Liver (tissue), 9 donors: Measurements from ENCODE around the gene WDR45B. TPM values are rescaled to one million over a fixed set of nuclear protein-coding genes. Genes with fewer than 3 reads are reported as not detected.

Experiments
- DNase-seq: peaks from one replicate; pipeline ENCODE4 v3.0.0-alpha.2; 2017; ENCODE audit warnings: low spot score
- H3K27ac ChIP-seq, 2 donors: one replicate each; pipeline ENCODE4 v1.7.0; 2013; ENCODE audit warnings: inconsistent platforms in 2 of 2, low read length in 2 of 2, control low read depth in 1 of 2, low read depth in 1 of 2, mild to moderate bottlenecking in 1 of 2
- H3K27me3 ChIP-seq, 4 donors: one replicate each; pipeline versions ENCODE4 v1.6.1 to v1.7.0; 2013; ENCODE audit warnings: low read length in 3 of 4, inconsistent platforms in 1 of 4, mild to moderate bottlenecking in 1 of 4, moderate library complexity in 1 of 4; ENCODE audit not compliant: control insufficient read depth in 4 of 4, insufficient read depth in 4 of 4
- H3K36me3 ChIP-seq, 4 donors: one replicate each; pipeline versions ENCODE4 v1.6.1 to v1.7.0; 2013; ENCODE audit warnings: low read length in 3 of 4, mild to moderate bottlenecking in 3 of 4, low read depth in 1 of 4, moderate library complexity in 1 of 4; ENCODE audit not compliant: control insufficient read depth in 4 of 4, insufficient read depth in 3 of 4
- H3K4me1 ChIP-seq, 4 donors: one replicate each; pipeline versions ENCODE4 v1.6.1 to v1.7.0; 2013; ENCODE audit warnings: low read length in 3 of 4, mild to moderate bottlenecking in 3 of 4, moderate library complexity in 1 of 4; ENCODE audit not compliant: control insufficient read depth in 4 of 4, insufficient read depth in 4 of 4
- H3K4me3 ChIP-seq, 3 donors: one replicate each; pipeline versions ENCODE4 v1.6.1 to v1.7.0; 2013; ENCODE audit warnings: low read length in 3 of 3, control low read depth in 1 of 3, low read depth in 1 of 3, mild to moderate bottlenecking in 1 of 3
- H3K9ac ChIP-seq, 2 donors: one replicate each; pipeline ENCODE4 v1.7.0; 2013; ENCODE audit warnings: low read length in 2 of 2, mild to moderate bottlenecking in 2 of 2, moderate library complexity in 2 of 2, control low read depth in 1 of 2, low read depth in 1 of 2
- H3K9me3 ChIP-seq, 4 donors: one replicate each; pipeline versions ENCODE4 v1.6.1 to v1.7.0; 2013; ENCODE audit warnings: low read length in 3 of 4; ENCODE audit not compliant: control insufficient read depth in 4 of 4
- FOXA1 ChIP-seq: IDR thresholded peaks from 2 replicates; pipeline ENCODE4 v1.6.1; 2016; ENCODE audit warnings: antibody characterized with exemption
- GABPA ChIP-seq, 2 donors: IDR thresholded peaks in 1 of 2; conservative IDR thresholded peaks in 1 of 2; 2 replicates each; pipeline ENCODE4 v1.6.1; 2016; ENCODE audit warnings: antibody characterized with exemption in 2 of 2, mild to moderate bottlenecking in 1 of 2, moderate library complexity in 1 of 2
- HNF4A ChIP-seq, 2 donors: conservative IDR thresholded peaks; 2 replicates each; pipeline ENCODE4 v1.6.1; 2016; ENCODE audit warnings: antibody characterized with exemption in 2 of 2, mild to moderate bottlenecking in 2 of 2
- NR2F2 ChIP-seq: IDR thresholded peaks from 2 replicates; pipeline ENCODE4 v1.6.1; 2016; ENCODE audit warnings: antibody characterized with exemption
- RAD21 ChIP-seq, 2 donors: IDR thresholded peaks; 2 replicates each; pipeline ENCODE4 v1.6.1; 2016; ENCODE audit warnings: antibody characterized with exemption in 2 of 2, mild to moderate bottlenecking in 2 of 2
- SP1 ChIP-seq: IDR thresholded peaks from 2 replicates; pipeline ENCODE4 v1.6.1; 2018; ENCODE audit warnings: antibody characterized with exemption, mild to moderate bottlenecking
- TAF1 ChIP-seq: conservative IDR thresholded peaks from 2 replicates; pipeline ENCODE4 v1.6.1; 2016; ENCODE audit warnings: antibody characterized with exemption, mild to moderate bottlenecking
- YY1 ChIP-seq: IDR thresholded peaks from 2 replicates; pipeline ENCODE4 v1.6.1; 2016; ENCODE audit warnings: antibody characterized with exemption, mild to moderate bottlenecking
- WGBS: extraction: QIAGEN DNeasy Blood & Tissue Kit; methylation state at CpG from one replicate; pipeline ENCODE4 v1.1.7; 2013; 5-methylcytosine and 5-hydroxymethylcytosine counted together
- polyA plus RNA-seq, 2 donors: library from polyadenylated mRNA; stranded (reverse) in 1 of 2; unstranded in 1 of 2; fragments of 200-250 nt in 1 of 2; fragments of >200 nt in 1 of 2; fragmentation: Nextera tagmentation in 1 of 2; extraction: Ambion mirVana in 1 of 2; gene quantifications; one replicate each; pipeline versions ENCODE4 v1.2.1 to v1.2.3, GENCODE V29; 2013 to 2015
- total RNA-seq, 2 donors: library from RNA; depleted of rRNA; stranded (reverse); fragments of >200 nt; gene quantifications; one replicate each; pipeline ENCODE4 v1.2.3, GENCODE V29; 2014
- TF ChIP-seq, protein P1 (sequence below): IDR thresholded peaks from 2 replicates; pipeline ENCODE4 v1.6.1; 2016; ENCODE audit warnings: antibody characterized with exemption
- TF ChIP-seq, protein P2 (sequence below): IDR thresholded peaks from 2 replicates; pipeline ENCODE4 v1.6.1; 2016; ENCODE audit warnings: antibody characterized with exemption
- TF ChIP-seq, protein P3 (sequence below): fragments of 150-350 bp; IDR thresholded peaks from 2 replicates; pipeline ENCODE4 v1.5.1; 2017; ENCODE audit warnings: improper control_type of control experiment, low read depth, low read length; ENCODE audit not compliant: missing input control
- TF ChIP-seq, protein P4 (sequence below): IDR thresholded peaks from 2 replicates; pipeline ENCODE4 v1.6.1; 2016; ENCODE audit warnings: antibody characterized with exemption
- donor health status: healthy.
- donor health status: healthy.
- donor health status: healthy.
- donor health status: healthy.
- donor health status: healthy.

The WDR45B gene
- total and polyA plus RNA-seq, 4 donors = 25.4 to 40.9 (median 29.2) TPM

GRCh38 chr17:82633343-82633742 lies 14.9 kb downstream of the WDR45B start:
- Histone ChIP-seq H3K4me1 (no peaks in the 10 kb centered on the region), H3K27ac (no peak overlapping the region), H3K36me3 (peaks cover 2 to 27% (median 5%) of the 10 kb centered on the region in 4 donors)

DNA sequence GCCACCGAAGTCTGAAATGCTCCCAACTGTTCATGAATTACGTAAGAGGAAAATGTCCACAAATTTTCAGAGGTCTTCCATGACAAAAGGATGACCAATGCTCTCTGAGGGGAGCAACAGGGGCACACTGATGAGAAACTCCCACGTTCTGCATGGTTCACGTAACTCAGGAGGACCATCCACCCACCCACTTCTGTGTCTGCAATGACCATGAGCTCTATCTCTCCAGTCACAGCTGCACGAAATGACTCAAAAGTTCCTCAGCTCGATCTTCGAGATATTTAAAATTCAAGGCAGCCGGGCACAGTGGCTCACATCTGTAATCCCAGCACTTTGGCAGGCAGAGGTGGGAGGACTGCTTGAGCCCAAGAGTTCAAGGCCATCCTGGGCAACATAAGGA lies 15.8 kb downstream of the WDR45B start:
- H3K27ac ChIP-seq = no peak overlapping the region

More at GRCh38 chr17:82633343-82633742, 14.9 kb downstream of the WDR45B start:
- no peaks in the 10 kb centered on the region for H3K27me3 ChIP-seq
- TF ChIP-seq, protein P1, sequence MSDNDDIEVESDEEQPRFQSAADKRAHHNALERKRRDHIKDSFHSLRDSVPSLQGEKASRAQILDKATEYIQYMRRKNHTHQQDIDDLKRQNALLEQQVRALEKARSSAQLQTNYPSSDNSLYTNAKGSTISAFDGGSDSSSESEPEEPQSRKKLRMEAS = no peak
- TF ChIP-seq SP1 = no peak
- no peak for TF ChIP-seq RAD21 (IDR thresholded peaks at IDR 0.05)
- TF ChIP-seq, protein P2, sequence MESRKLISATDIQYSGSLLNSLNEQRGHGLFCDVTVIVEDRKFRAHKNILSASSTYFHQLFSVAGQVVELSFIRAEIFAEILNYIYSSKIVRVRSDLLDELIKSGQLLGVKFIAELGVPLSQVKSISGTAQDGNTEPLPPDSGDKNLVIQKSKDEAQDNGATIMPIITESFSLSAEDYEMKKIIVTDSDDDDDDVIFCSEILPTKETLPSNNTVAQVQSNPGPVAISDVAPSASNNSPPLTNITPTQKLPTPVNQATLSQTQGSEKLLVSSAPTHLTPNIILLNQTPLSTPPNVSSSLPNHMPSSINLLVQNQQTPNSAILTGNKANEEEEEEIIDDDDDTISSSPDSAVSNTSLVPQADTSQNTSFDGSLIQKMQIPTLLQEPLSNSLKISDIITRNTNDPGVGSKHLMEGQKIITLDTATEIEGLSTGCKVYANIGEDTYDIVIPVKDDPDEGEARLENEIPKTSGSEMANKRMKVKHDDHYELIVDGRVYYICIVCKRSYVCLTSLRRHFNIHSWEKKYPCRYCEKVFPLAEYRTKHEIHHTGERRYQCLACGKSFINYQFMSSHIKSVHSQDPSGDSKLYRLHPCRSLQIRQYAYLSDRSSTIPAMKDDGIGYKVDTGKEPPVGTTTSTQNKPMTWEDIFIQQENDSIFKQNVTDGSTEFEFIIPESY = no peak
- no peak for TF ChIP-seq HNF4A (conservative IDR thresholded peaks at IDR 0.05)
- TF ChIP-seq, protein P3, sequence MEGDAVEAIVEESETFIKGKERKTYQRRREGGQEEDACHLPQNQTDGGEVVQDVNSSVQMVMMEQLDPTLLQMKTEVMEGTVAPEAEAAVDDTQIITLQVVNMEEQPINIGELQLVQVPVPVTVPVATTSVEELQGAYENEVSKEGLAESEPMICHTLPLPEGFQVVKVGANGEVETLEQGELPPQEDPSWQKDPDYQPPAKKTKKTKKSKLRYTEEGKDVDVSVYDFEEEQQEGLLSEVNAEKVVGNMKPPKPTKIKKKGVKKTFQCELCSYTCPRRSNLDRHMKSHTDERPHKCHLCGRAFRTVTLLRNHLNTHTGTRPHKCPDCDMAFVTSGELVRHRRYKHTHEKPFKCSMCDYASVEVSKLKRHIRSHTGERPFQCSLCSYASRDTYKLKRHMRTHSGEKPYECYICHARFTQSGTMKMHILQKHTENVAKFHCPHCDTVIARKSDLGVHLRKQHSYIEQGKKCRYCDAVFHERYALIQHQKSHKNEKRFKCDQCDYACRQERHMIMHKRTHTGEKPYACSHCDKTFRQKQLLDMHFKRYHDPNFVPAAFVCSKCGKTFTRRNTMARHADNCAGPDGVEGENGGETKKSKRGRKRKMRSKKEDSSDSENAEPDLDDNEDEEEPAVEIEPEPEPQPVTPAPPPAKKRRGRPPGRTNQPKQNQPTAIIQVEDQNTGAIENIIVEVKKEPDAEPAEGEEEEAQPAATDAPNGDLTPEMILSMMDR = no peak
- TF ChIP-seq YY1 = no peak
- DNase-seq = no peak
- H3K9me3 ChIP-seq = peaks cover 0 to 4% (median 0%) of the 10 kb centered on the region in 4 donors
- no peak overlapping the region for H3K4me3 ChIP-seq
- H3K9ac ChIP-seq = no peak overlapping the region

More for the DNA sequence above, 15.8 kb downstream of the WDR45B start:
- Histone ChIP-seq H3K4me3 (no peak overlapping the region), H3K4me1 (no peaks in the 10 kb centered on the region), H3K9me3 (peaks cover 0 to 4% (median 0%) of the 10 kb centered on the region in 4 donors), H3K27me3 (no peaks in the 10 kb centered on the region), H3K36me3 (peaks cover 2 to 30% (median 10%) of the 10 kb centered on the region in 4 donors), H3K9ac (no peak overlapping the region)
- DNase-seq = no peak
- WGBS = 93% methylated on average over 8 of the region's 8 CpGs
- TF ChIP-seq SP1 = no peak
- TF ChIP-seq TAF1 = no peak
- no peak for TF ChIP-seq FOXA1
- TF ChIP-seq NR2F2 = no peak
- TF ChIP-seq, protein P2 = no peak
- TF ChIP-seq, protein P4, sequence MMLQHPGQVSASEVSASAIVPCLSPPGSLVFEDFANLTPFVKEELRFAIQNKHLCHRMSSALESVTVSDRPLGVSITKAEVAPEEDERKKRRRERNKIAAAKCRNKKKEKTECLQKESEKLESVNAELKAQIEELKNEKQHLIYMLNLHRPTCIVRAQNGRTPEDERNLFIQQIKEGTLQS = no peak
- no peak for TF ChIP-seq GABPA (IDR thresholded peaks at IDR 0.05 in 1 of 2, conservative IDR thresholded peaks at IDR 0.05 in 1 of 2)
